Adrenal gland (tissue), 12 donors: Measurements from ENCODE around the gene MCM3AP. TPM values are rescaled to one million over a fixed set of nuclear protein-coding genes. Genes with fewer than 3 reads are reported as not detected.

Experiments used
- DNase-seq, 7 donors: peaks; one replicate each; pipeline ENCODE4 v3.0.0-alpha.2; 2019 to 2020
- H3K27ac ChIP-seq, 5 donors: fragments of 200-600 bp; sonication (generic) in 4 of 5; 1 replicate in 3 of 5; 2 replicates in 2 of 5; pipeline versions ENCODE4 v1.5.1 to v1.8.0; 2016 to 2020; ENCODE audit warnings: mild to moderate bottlenecking in 1 of 5
- H3K27me3 ChIP-seq: fragments of 200-600 bp; 2 replicates; pipeline ENCODE4 v1.8.0; 2021
- H3K36me3 ChIP-seq, 2 donors: fragments of 200-600 bp; replicated peaks in 1 of 2; 1 replicate in 1 of 2; 2 replicates in 1 of 2; pipeline versions ENCODE4 v1.5.1 to v1.8.0; 2018 to 2022
- H3K4me1 ChIP-seq, 2 donors: fragments of 200-600 bp; replicated peaks in 1 of 2; 1 replicate in 1 of 2; 2 replicates in 1 of 2; pipeline versions ENCODE4 v1.5.1 to v1.8.0; 2018 to 2021
- H3K4me3 ChIP-seq, 4 donors: fragments of 200-600 bp; sonication (generic) in 3 of 4; one replicate each; pipeline ENCODE4 v1.5.1; 2016 to 2018
- H3K9me3 ChIP-seq, 3 donors: fragments of 200-600 bp; sonication (generic) in 1 of 3; replicated peaks in 1 of 3; 1 replicate in 2 of 3; 2 replicates in 1 of 3; pipeline versions ENCODE4 v1.5.1 to v1.8.0; 2016 to 2021
- CTCF ChIP-seq, 6 experiments: fragments of 450-650 bp in 4 of 6; fragments of 200-600 bp in 2 of 6; sonication (generic) in 1 of 6; IDR thresholded peaks; 1 replicate in 5 of 6; 2 replicates in 1 of 6; pipeline versions ENCODE4 v1.5.1 to v1.8.0; 2016 to 2021; ENCODE audit warnings: antibody characterized with exemption in 6 of 6, mild to moderate bottlenecking in 2 of 6, moderate library complexity in 1 of 6
- POLR2A ChIP-seq, 2 donors: fragments of 450-650 bp; IDR thresholded peaks; one replicate each; pipeline ENCODE4 v1.6.1; 2017; ENCODE audit warnings: antibody characterized with exemption in 2 of 2, mild to moderate bottlenecking in 2 of 2, moderate library complexity in 1 of 2
- WGBS, 4 donors: extraction: QIAGEN DNeasy Blood & Tissue Kit in 2 of 4; methylation state at CpG; one replicate each; pipeline versions ENCODE4 v1.1.5 to v1.1.7; 2013 to 2017; 5-methylcytosine and 5-hydroxymethylcytosine counted together
- intact Hi-C, 2 donors: fragments of 100-400 bp; cut with DNase I; formaldehyde crosslinking; loops; one replicate each; pipeline versions ENCODE4 v1.14.1 to v1.15.0; 2022 to 2023
- polyA plus RNA-seq, 3 donors: library from polyadenylated mRNA; stranded (reverse); fragments of 200-250 nt in 2 of 3; fragments of 350-450 nt in 1 of 3; fragmentation: Illumina TruSeq in 1 of 3; extraction: RNeasy Lipid Tissue Mini Kit (QIAGEN cat#74804) in 1 of 3; gene quantifications; one replicate each; pipeline ENCODE4 v1.2.3, GENCODE V29; 2013 to 2014
- total RNA-seq, 9 donors: library from RNA; depleted of rRNA in 4 of 9; stranded (reverse); fragments of >200 nt in 4 of 9; fragments of 120-200 nt in 1 of 9; fragmentation: NEBNext Ultra II Directional in 1 of 9; extraction: Animal tissue kit (Norgen Biotek cat#: 25700) in 1 of 9; gene quantifications; one replicate each; pipeline versions ENCODE4 v1.1.0 to v1.2.4, GENCODE V29; 2013 to 2023
- donor health status: healthy with polysubstance abuse.
- donor health status: Bipolar disorder and iron deficiency.
- donor health status: DM: yes; HTN: yes; CAD: no.
- donor health status: DM: no; HTN: no; CAD: no.
- donor health status: DM: no; HTN: no; CAD: no.
- donor health status: DM: yes; HTN: yes; CAD: no.

The MCM3AP gene
- total and polyA plus RNA-seq, 12 donors = 34.8 to 89.4 (median 70.1) TPM

- intact Hi-C loops = no loop called here
- TF ChIP-seq POLR2A (IDR thresholded peaks at IDR 0.05) = no peak
- no peak for TF ChIP-seq CTCF (IDR thresholded peaks at IDR 0.05)
- DNase-seq = no peak
- Histone ChIP-seq H3K27me3 (no peaks in the 10 kb centered on the region), H3K36me3 (peaks cover 0 to 16% of the 10 kb centered on the region in 2 donors), H3K4me3 (no peak overlapping the region), H3K27ac (no peak overlapping the region), H3K9me3 (no peaks in the 10 kb centered on the region), H3K4me1 (peaks cover 2 to 14% of the 10 kb centered on the region in 2 donors)
- 78 to 79% (median 79%) methylated on average over 5 of the region's 5 CpGs for WGBS, 4 donors
Observed at GRCh38 chr21:46328151-46328550, 42.7 kb upstream of the MCM3AP start.

DNA sequence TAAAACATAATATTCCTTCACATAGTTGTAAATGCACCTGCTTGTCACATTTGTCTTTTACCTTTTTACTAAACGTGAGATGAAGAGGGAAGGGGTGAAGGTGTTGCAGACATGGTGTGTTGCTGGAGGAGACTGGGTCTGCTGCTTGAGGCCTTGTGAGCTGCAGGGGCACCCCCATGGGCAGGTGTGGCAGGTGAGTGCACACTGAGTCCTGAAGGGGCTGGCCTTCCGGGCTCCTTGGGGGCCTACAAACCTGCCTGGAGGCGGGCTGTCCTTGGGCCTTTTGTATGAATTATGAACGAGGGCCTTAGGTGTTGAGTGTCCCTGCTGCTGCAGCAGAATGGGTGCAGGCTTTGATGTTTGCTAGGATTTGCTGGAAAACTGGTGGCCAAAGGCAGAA, 42.3 kb upstream of the MCM3AP start:
- no peak overlapping the region for H3K27ac ChIP-seq
- TF ChIP-seq CTCF (IDR thresholded peaks at IDR 0.05) (no peak), POLR2A (IDR thresholded peaks at IDR 0.05) (no peak)
- intact Hi-C loops = no loop called here

DNA sequence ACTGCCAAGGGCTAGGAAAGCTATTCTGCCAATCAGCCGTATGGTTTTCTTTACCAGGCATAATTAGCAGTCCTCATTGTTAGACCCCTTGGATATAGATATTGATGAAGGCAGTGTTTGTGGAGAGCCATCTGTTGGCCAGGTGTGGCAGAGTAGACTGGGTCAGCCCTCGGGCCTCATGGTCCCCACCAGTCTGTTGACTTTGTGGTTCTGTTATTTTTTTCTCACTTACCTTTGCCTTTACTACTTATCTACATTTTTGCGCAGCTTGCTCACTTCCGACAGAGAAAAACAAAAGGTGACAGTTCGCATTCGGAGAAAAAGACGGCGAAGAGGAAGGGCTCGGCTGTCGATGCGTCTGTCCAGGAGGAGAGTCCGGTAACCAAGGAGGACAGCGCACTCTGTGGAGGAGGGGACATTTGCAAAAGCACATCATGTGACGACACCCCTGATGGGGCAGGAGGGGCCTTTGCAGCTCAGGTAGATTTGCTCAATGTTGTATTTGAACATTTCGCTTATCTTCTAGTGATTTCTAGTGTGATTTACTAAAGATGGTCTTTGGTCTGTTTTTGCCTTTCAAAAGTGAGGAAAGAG, 40.8 kb upstream of the MCM3AP start:
- peaks cover 10 to 26% of the 10 kb centered on the region in 2 donors for H3K4me1 ChIP-seq
- H3K27me3 ChIP-seq = no peaks in the 10 kb centered on the region
- H3K27ac ChIP-seq = peak overlapping the region in 1 of 5 donors; percentile 93
- no peak overlapping the region for H3K4me3 ChIP-seq
- H3K9me3 ChIP-seq = no peaks in the 10 kb centered on the region
- intact Hi-C loops = no loop called here
- 94 to 97% (median 95%) methylated on average over 15 of the region's 15 CpGs for WGBS, 4 donors
- DNase-seq = no peak
- H3K36me3 ChIP-seq = peaks cover 0 to 16% of the 10 kb centered on the region in 2 donors
- TF ChIP-seq POLR2A (IDR thresholded peaks at IDR 0.05) (no peak), CTCF (IDR thresholded peaks at IDR 0.05) (no peak)

More for the DNA sequence above, 42.3 kb upstream of the MCM3AP start:
- WGBS, 4 donors = 72 to 92% (median 87%) methylated on average over 2 to 4 of the region's 4 CpGs
- Histone ChIP-seq H3K36me3 (peaks cover 0 to 16% of the 10 kb centered on the region in 2 donors), H3K27me3 (no peaks in the 10 kb centered on the region), H3K9me3 (no peaks in the 10 kb centered on the region), H3K4me3 (no peak overlapping the region), H3K4me1 (peaks cover 6 to 18% of the 10 kb centered on the region in 2 donors)
- DNase-seq = no peak

DNA sequence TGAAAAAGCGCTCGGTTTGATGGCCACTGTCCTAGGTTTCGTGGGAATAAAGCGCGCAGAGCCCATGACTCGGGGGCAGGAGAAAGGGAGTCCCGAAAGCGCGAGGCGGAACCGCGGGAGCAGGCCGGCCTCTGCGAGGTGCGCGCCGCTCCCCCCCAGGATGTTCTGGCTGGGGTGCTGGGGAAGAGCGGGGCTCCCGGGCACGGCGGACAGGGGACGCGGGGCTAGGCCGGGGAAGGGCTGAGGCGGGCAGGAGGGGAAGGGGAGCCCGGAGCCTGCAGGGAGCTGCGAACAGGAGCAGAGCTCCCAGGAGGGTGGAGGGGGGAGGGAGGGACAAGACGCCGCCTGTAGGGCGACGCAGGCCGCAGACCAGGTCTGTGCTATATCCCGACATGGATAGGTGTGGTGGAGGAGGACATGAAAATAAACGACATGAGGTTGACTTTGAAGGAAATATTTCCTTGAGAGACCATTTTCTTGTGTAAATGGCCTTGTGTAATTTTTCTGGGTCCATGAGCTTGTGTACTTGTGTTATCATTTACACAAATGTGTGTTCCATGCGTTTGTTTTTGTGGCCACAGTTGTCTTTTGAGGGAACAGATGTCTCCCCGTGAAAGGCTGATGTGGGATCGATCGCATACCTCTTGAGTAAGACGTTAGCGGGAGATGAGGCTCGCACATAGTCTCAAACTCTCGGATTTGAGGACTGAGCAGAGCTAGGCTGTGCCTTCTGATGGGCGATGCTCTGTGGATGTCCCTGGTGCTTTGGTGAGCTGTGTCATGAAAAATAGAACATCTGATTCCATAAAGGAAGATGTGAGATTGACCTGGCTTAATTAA, 39.9 kb upstream of the MCM3AP start:
- intact Hi-C loops = no loop called here
- Histone ChIP-seq H3K4me1 (peaks cover 10 to 26% of the 10 kb centered on the region in 2 donors), H3K27me3 (no peaks in the 10 kb centered on the region), H3K36me3 (peaks cover 0 to 16% of the 10 kb centered on the region in 2 donors), H3K27ac (peak overlapping the region; percentile 66 to 93 (median 77)), H3K4me3 (peak overlapping the region; percentile 20 to 88 (median 56)), H3K9me3 (no peaks in the 10 kb centered on the region)
- DNase-seq = peak; percentile 43 to 64 (median 54)
- TF ChIP-seq CTCF (IDR thresholded peaks at IDR 0.05) (peak in 1 of 6 experiments; percentile 5), POLR2A (IDR thresholded peaks at IDR 0.05) (no peak)
- WGBS, 4 donors = 11 to 49% (median 15%) methylated on average over 12 to 43 of the region's 43 CpGs
